ENCODE results near the gene RUNX2. TPM values are rescaled to one million over a fixed set of nuclear protein-coding genes. Genes with fewer than 3 reads are reported as not detected.

Gene RUNX2
- total RNA-seq, 4 donors from 2014 or later: 0.26 to 6.2 (median 2.1) TPM

GRCh38 chr6:45494416-45495135 lies 166.4 kb downstream of the RUNX2 start:
- no peaks in the 10 kb centered on the region for H3K27me3 ChIP-seq
- no peaks in the 10 kb centered on the region for H3K9me3 ChIP-seq
- no peaks in the 10 kb centered on the region for H3K4me1 ChIP-seq
- no peak for TF ChIP-seq CTCF (IDR thresholded peaks at IDR 0.05)
- no peak for TF ChIP-seq POLR2A (IDR thresholded peaks at IDR 0.05)
- no peak for DNase-seq
- H3K36me3 ChIP-seq: no peaks in the 10 kb centered on the region
- intact Hi-C loops (cut with DNase I; ENCODE audit: low total_unique reads): no loop called here
- no peak overlapping the region for H3K27ac ChIP-seq
- no peak overlapping the region for H3K4me3 ChIP-seq

DNA sequence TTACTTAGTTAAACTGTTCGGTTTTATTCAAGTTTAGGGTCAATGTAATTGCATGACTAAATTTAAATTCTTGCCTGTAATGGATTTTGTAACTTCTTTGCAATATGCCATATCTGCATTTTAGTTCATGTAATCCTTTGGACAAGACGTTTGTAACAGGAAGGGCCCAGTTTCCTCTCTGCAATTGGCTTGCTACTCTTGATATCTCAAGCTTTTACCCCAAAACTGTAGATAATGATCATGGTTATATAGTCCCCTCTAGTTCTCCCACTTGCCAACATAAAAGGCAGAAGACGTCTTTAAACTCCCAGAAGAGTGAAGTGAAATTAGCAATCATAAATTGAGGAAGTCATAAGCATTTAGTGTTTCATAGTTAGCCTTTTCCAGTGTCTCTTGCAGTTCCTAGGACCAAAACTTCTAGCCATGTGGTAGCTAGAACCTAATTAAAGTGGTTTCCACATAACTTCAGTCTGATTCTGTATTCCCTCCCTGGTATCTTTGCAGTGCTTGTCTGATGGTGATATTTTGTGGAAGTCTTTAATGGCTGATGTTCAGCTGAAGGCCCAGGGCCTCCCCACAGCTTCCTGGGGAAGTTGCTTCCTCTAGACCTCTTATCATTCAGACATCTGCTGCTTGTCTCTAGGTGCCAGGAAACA lies 167.4 kb downstream of the RUNX2 start:
- Histone ChIP-seq H3K9me3 (no peaks in the 10 kb centered on the region), H3K4me3 (no peak overlapping the region), H3K27me3 (no peaks in the 10 kb centered on the region), H3K27ac (no peak overlapping the region), H3K36me3 (no peaks in the 10 kb centered on the region), H3K4me1 (no peaks in the 10 kb centered on the region)
- DNase-seq: no peak
- intact Hi-C loops (cut with DNase I; ENCODE audit: low total_unique reads): no loop called here
- TF ChIP-seq POLR2A (IDR thresholded peaks at IDR 0.05) (no peak), CTCF (IDR thresholded peaks at IDR 0.05) (no peak)

- Histone ChIP-seq H3K4me1 (no peaks in the 10 kb centered on the region), H3K9me3 (no peaks in the 10 kb centered on the region), H3K36me3 (no peaks in the 10 kb centered on the region), H3K4me3 (no peak overlapping the region), H3K27me3 (no peaks in the 10 kb centered on the region), H3K27ac (no peak overlapping the region)
- TF ChIP-seq POLR2A (IDR thresholded peaks at IDR 0.05) (no peak), CTCF (IDR thresholded peaks at IDR 0.05) (no peak)
- intact Hi-C loops (cut with DNase I; ENCODE audit: low total_unique reads): no loop called here
- no peak for DNase-seq
Observed at GRCh38 chr6:45496085-45496433, 167.9 kb downstream of the RUNX2 start.

DNA sequence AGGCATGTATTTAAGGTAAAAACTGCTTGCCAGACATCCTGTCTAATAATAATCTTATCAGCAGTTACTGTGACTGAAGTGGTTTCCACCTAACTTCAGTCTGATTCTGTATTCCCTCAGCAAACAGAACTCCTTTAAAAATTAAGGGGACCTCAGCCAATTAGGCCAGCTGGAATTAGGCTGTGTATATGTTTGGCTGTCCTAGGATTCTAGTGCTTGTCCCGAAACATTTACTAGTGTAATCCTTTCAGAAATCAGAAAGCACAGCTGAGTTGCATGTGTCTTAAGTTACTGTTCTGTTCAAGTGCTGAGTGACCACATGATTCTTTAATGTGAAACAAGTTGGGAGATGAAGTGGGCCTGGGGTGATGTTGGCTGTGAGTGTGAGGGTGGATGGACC lies 170.5 kb downstream of the RUNX2 start:
- Histone ChIP-seq H3K36me3 (no peaks in the 10 kb centered on the region), H3K4me1 (no peaks in the 10 kb centered on the region), H3K27ac (no peak overlapping the region), H3K4me3 (no peak overlapping the region), H3K9me3 (no peaks in the 10 kb centered on the region), H3K27me3 (no peaks in the 10 kb centered on the region)
- intact Hi-C loops (cut with DNase I; ENCODE audit: low total_unique reads): no loop called here
- DNase-seq: no peak
- TF ChIP-seq POLR2A (IDR thresholded peaks at IDR 0.05): no peak
- TF ChIP-seq CTCF (IDR thresholded peaks at IDR 0.05): no peak

GRCh38 chr6:45500924-45501816 lies 173.0 kb downstream of the RUNX2 start:
- Histone ChIP-seq H3K36me3 (no peaks in the 10 kb centered on the region), H3K27ac (no peak overlapping the region), H3K4me1 (no peaks in the 10 kb centered on the region), H3K9me3 (no peaks in the 10 kb centered on the region), H3K27me3 (no peaks in the 10 kb centered on the region), H3K4me3 (no peak overlapping the region)
- intact Hi-C loops (cut with DNase I; ENCODE audit: low total_unique reads): no loop called here
- TF ChIP-seq POLR2A (IDR thresholded peaks at IDR 0.05) (no peak), CTCF (IDR thresholded peaks at IDR 0.05) (no peak)
- no peak for DNase-seq

Measured in uterus (tissue), 4 donors.